Tibial artery (tissue), 4 donors: ENCODE results near the gene SPRED2.

Source experiments
- DNase-seq, 2 donors: peaks; one replicate each; pipeline ENCODE4 v3.0.0-alpha.2; 2019
- H3K27ac ChIP-seq, 2 donors: fragments of 200-600 bp; sonication (generic) in 1 of 2; 1 replicate in 1 of 2; 2 replicates in 1 of 2; pipeline ENCODE4 v1.5.1; 2018 to 2019; ENCODE audit warnings: mild to moderate bottlenecking in 1 of 2
- H3K27me3 ChIP-seq, 2 donors: fragments of 200-600 bp; sonication (generic) in 1 of 2; one replicate each; pipeline versions ENCODE4 v1.5.1 to v1.6.0; 2016 to 2019
- H3K36me3 ChIP-seq, 3 donors: fragments of 200-600 bp; sonication (generic) in 2 of 3; one replicate each; pipeline ENCODE4 v1.5.1; 2016 to 2019; ENCODE audit warnings: mild to moderate bottlenecking in 2 of 3
- H3K4me1 ChIP-seq, 4 donors: fragments of 200-600 bp; sonication (generic) in 2 of 4; 1 replicate in 3 of 4; 2 replicates in 1 of 4; pipeline ENCODE4 v1.5.1; 2016 to 2019
- H3K4me3 ChIP-seq, 2 donors: fragments of 200-600 bp; sonication (generic) in 1 of 2; 1 replicate in 1 of 2; 2 replicates in 1 of 2; pipeline ENCODE4 v1.5.1; 2018 to 2019; ENCODE audit warnings: mild to moderate bottlenecking in 2 of 2
- H3K9me3 ChIP-seq, 3 donors: fragments of 200-600 bp; sonication (generic) in 1 of 3; one replicate each; pipeline ENCODE4 v1.5.1; 2016 to 2019
- CTCF ChIP-seq, 2 experiments: fragments of 200-600 bp in 1 of 2; fragments of 450-650 bp in 1 of 2; IDR thresholded peaks; one replicate each; pipeline ENCODE4 v1.5.1; 2017 to 2019; ENCODE audit warnings: antibody characterized with exemption in 2 of 2, mild to moderate bottlenecking in 1 of 2, moderate library complexity in 1 of 2
- intact Hi-C: fragments of 100-400 bp; cut with DNase I; formaldehyde crosslinking; loops from one replicate; pipeline ENCODE4 v1.15.0; 2023; ENCODE audit warnings: low total_unique reads

SPRED2 gene

DNA sequence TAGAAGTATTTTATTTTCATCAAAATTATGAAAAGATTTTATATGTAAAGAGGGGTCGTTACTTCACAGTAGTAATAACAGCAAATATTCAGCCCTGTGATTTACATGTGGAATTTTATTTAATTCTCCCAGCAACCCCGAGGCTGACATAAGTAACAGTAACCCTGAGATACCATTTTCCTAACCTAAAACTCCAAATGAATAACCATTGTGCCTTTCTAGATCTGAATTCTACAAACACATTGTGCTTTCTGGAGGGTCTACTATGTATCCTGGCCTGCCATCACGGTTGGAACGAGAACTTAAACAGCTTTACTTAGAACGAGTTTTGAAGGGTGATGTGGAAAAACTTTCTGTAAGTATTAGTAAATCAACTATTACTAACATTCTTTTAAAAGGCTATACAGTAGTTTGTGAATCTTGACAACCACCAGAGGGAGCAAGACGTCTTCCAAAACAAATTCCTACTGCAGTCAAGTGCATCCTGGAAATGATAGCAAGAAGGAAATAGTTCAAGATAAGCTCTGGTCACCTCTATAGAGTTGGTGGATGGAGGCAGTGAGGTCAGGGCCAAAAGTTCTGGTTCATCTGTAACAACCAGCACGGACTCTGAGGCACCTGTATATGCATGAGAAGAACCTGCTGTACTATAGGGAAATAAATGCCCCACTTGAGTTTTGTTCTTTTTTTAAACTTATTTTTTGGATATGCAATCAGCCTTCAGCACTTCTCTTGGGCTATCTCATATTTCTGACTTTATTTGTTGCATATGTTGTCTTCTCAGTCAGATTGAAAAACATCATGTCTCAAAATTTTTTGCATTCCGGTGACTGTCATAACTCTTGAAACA is 167.4 kb downstream of the SPRED2 start:
- Histone ChIP-seq H3K9me3 (no peaks in the 10 kb centered on the region), H3K27ac (no peak overlapping the region), H3K27me3 (no peaks in the 10 kb centered on the region), H3K4me3 (no peak overlapping the region), H3K36me3 (peaks cover 7 to 42% (median 26%) of the 10 kb centered on the region in 3 donors), H3K4me1 (peaks cover 0 to 6% (median 2%) of the 10 kb centered on the region in 4 donors)
- TF ChIP-seq CTCF (IDR thresholded peaks at IDR 0.05), result peak; percentile 61 to 83
- intact Hi-C loops, result loop anchor here (5.0 kb wide), 1 partner anchor 297 kb away; no protein-coding TSS in a partner anchor
- no peak for DNase-seq

GRCh38 chr2:65263986-65264385 is 168.4 kb downstream of the SPRED2 start:
- TF ChIP-seq CTCF (IDR thresholded peaks at IDR 0.05), result no peak
- H3K27ac ChIP-seq, result no peak overlapping the region
- intact Hi-C loops, result loop anchor here (5.0 kb wide), 1 partner anchor 298 kb away; no protein-coding TSS in a partner anchor
- H3K4me3 ChIP-seq, result no peak overlapping the region
- no peak for DNase-seq
- H3K27me3 ChIP-seq, result no peaks in the 10 kb centered on the region
- H3K9me3 ChIP-seq, result no peaks in the 10 kb centered on the region
- peaks cover 0 to 9% (median 2%) of the 10 kb centered on the region in 4 donors for H3K4me1 ChIP-seq
- peaks cover 7 to 43% (median 24%) of the 10 kb centered on the region in 3 donors for H3K36me3 ChIP-seq

GRCh38 chr2:65263262-65263661 is 169.1 kb downstream of the SPRED2 start:
- TF ChIP-seq CTCF (IDR thresholded peaks at IDR 0.05), result no peak
- H3K27me3 ChIP-seq, result no peaks in the 10 kb centered on the region
- intact Hi-C loops, result loop anchor here (5.0 kb wide), 1 partner anchor 299 kb away; no protein-coding TSS in a partner anchor
- no peak overlapping the region for H3K27ac ChIP-seq
- H3K4me1 ChIP-seq, result peaks cover 0 to 9% (median 2%) of the 10 kb centered on the region in 4 donors
- peaks cover 7 to 47% (median 16%) of the 10 kb centered on the region in 3 donors for H3K36me3 ChIP-seq
- DNase-seq, result no peak
- H3K9me3 ChIP-seq, result no peaks in the 10 kb centered on the region
- H3K4me3 ChIP-seq, result no peak overlapping the region

- Histone ChIP-seq H3K9me3 (no peaks in the 10 kb centered on the region), H3K4me1 (peaks cover 0 to 4% (median 0%) of the 10 kb centered on the region in 4 donors), H3K36me3 (peaks cover 7 to 44% (median 14%) of the 10 kb centered on the region in 3 donors), H3K27me3 (no peaks in the 10 kb centered on the region), H3K27ac (no peak overlapping the region), H3K4me3 (no peak overlapping the region)
- no peak for TF ChIP-seq CTCF (IDR thresholded peaks at IDR 0.05)
- no peak for DNase-seq
- intact Hi-C loops, result loop anchor here (5.0 kb wide), 1 partner anchor 301 kb away; no protein-coding TSS in a partner anchor
These were observed 170.7 kb downstream of the SPRED2 start for GRCh38 chr2:65261676-65262075.
